Keratinocyte (primary cell): Measurements from ENCODE around the gene LENG9.

ENCODE experiments used
- EZH2 ChIP-seq: IDR thresholded peaks from one replicate; pipeline ENCODE4 v1.6.1; 2012; ENCODE audit warnings: inconsistent platforms, mild to moderate bottlenecking, low read length, moderate library complexity
- TF ChIP-seq, protein P1 (sequence below), 3 experiments: IDR thresholded peaks in 1 of 3; conservative IDR thresholded peaks in 1 of 3; optimal IDR thresholded peaks in 1 of 3; 2 replicates in 2 of 3; 3 replicates in 1 of 3; pipeline versions ENCODE3 to v1.5.1; 2011; ENCODE audit warnings: low read length in 3 of 3, mild to moderate bottlenecking in 3 of 3, moderate library complexity in 2 of 3, control low read depth in 1 of 3, inconsistent platforms in 1 of 3; ENCODE audit not compliant: insufficient read depth in 2 of 3; ENCODE audit errors: extremely low read depth in 1 of 3

DNA sequence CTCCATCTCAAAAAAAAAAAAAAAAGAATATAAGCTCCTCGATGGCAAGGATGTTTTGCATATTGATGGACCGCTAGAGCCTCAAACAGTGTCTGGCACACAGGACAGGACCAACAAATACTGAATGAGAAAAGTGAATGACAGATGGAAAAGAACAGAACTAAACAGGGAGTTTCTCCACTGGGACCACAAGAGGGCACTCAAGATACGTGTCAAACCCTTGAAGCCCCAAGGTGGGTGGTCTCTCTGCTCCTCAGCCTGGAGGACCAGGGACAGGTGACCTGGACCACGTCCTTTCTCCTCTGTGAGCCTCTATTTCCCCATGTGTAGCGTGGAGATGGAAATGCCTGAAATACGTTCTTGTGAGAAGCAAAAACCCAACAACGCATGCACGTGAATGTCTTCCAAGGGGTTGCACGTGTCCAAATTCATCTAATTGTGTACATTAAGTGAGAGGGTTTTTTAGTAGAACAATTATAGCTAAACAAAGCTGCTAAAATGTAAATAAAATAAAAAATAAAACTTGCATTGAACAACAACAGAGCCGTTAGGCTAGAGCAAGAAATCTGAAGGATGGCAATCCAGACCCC, 15.2 kb upstream of the LENG9 start:
- TF ChIP-seq, protein P1, sequence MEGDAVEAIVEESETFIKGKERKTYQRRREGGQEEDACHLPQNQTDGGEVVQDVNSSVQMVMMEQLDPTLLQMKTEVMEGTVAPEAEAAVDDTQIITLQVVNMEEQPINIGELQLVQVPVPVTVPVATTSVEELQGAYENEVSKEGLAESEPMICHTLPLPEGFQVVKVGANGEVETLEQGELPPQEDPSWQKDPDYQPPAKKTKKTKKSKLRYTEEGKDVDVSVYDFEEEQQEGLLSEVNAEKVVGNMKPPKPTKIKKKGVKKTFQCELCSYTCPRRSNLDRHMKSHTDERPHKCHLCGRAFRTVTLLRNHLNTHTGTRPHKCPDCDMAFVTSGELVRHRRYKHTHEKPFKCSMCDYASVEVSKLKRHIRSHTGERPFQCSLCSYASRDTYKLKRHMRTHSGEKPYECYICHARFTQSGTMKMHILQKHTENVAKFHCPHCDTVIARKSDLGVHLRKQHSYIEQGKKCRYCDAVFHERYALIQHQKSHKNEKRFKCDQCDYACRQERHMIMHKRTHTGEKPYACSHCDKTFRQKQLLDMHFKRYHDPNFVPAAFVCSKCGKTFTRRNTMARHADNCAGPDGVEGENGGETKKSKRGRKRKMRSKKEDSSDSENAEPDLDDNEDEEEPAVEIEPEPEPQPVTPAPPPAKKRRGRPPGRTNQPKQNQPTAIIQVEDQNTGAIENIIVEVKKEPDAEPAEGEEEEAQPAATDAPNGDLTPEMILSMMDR (optimal IDR thresholded peaks at IDR 0.05 in 1 of 3, IDR thresholded peaks at IDR 0.05 in 1 of 3, conservative IDR thresholded peaks at IDR 0.05 in 1 of 3; ENCODE audit: extremely low read depth in 1 of 3, insufficient read depth in 2 of 3, low read length in 3 of 3): peak; percentile 55 to 69 (median 68)
- TF ChIP-seq EZH2: no peak
